GM12892 (cell line): ENCODE data around the gene OCLN.

Source experiments
- POLR2A ChIP-seq: IDR thresholded peaks from 2 replicates; pipeline ENCODE4 v1.6.1; 2011; ENCODE audit warnings: low read depth, low read length, control low read depth
- POLR2AphosphoS5 ChIP-seq: IDR thresholded peaks from 2 replicates; pipeline ENCODE4 v1.6.1; 2011; ENCODE audit warnings: low read depth, low read length, control low read depth
- TAF1 ChIP-seq: IDR thresholded peaks from 2 replicates; pipeline ENCODE4 v1.6.1; 2011; ENCODE audit warnings: low read depth, mild to moderate bottlenecking, control low read depth, low read length, borderline replicate concordance

DNA sequence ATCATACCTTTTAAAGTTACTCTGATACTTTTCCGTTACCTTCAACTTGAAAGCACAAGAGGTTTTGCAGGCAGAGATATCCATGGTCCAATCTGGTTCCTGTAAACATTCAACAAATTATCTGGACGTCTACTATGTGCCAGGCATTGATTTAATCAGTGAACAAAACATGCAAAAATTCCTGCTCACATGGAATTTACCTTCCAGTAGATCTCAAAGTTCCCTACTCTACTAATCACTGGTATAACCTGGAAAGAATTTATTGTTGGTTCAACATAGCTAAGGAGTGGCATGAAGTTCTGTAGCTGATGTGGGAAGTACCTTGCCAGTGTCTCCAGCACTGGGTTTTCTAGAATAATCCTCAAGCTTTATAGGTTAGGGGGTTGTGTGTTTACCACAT is 9.8 kb downstream of the OCLN start:
- no peak for TF ChIP-seq POLR2AphosphoS5
- no peak for TF ChIP-seq POLR2A
- TF ChIP-seq TAF1, result no peak
